PC-9 (cell line): ENCODE results near the gene GRID2. TPM values are rescaled to one million over a fixed set of nuclear protein-coding genes. Genes with fewer than 3 reads are reported as not detected.

ENCODE experiments used
- BruUV-seq: library from RNA; stranded (reverse); fragments of 400-500 nt; replicated peaks from 2 replicates; lab custom pipeline; 2021; lab: Mats Ljungman, UMichigan
- CTCF ChIA-PET: fragments of 300-600 bp; sonication (Branson Sonifier 250); formaldehyde crosslinking; loops from one replicate; lab custom pipeline; 2022; ENCODE audit warnings: antibody characterized with exemption; lab: Charles Lee
- POLR2A ChIA-PET: fragments of 300-600 bp; sonication (Branson Sonifier 250); formaldehyde crosslinking; loops from one replicate; lab custom pipeline; 2022; ENCODE audit warnings: antibody characterized with exemption; ENCODE audit not compliant: unreplicated experiment; lab: Charles Lee
- DNase-seq, 2 experiments: peaks; one replicate each; pipeline versions ENCODE4 v3.0.0 to v3.0.0-alpha.2; 2015 to 2022; ENCODE audit warnings: mixed read lengths in 1 of 2
- H2AFZ ChIP-seq: fragments of 200-600 bp; sonication (generic); 2 replicates; pipeline ENCODE4 v1.8.1; 2017; ENCODE audit warnings: antibody characterized with exemption
- H3F3A ChIP-seq: fragments of 200-600 bp; sonication (generic); 2 replicates; pipeline ENCODE4 v1.8.1; 2017; ENCODE audit warnings: antibody characterized with exemption, mild to moderate bottlenecking, low read depth; ENCODE audit not compliant: insufficient read depth
- H3K27ac ChIP-seq: fragments of 200-600 bp; sonication (generic); 2 replicates; pipeline ENCODE4 v1.6.1; 2016; ENCODE audit warnings: mixed run types
- H3K27me3 ChIP-seq: fragments of 200-600 bp; sonication (generic); 2 replicates; pipeline ENCODE4 v1.6.1; 2016; ENCODE audit warnings: low read depth, mixed run types; ENCODE audit not compliant: insufficient read depth
- H3K36me3 ChIP-seq: fragments of 200-600 bp; sonication (generic); 2 replicates; pipeline ENCODE4 v1.6.1; 2016; ENCODE audit warnings: low read depth, mixed run types
- H3K4me1 ChIP-seq: fragments of 200-600 bp; sonication (generic); replicated peaks from 2 replicates; pipeline ENCODE4 v1.6.1; 2016; ENCODE audit warnings: mixed run types; ENCODE audit not compliant: insufficient read depth
- H3K4me2 ChIP-seq: fragments of 200-600 bp; sonication (generic); 2 replicates; pipeline ENCODE4 v1.6.1; 2017; ENCODE audit warnings: mixed run types
- H3K4me3 ChIP-seq: fragments of 200-600 bp; sonication (generic); 2 replicates; pipeline ENCODE4 v1.6.1; 2016; ENCODE audit warnings: mixed run types
- H3K79me2 ChIP-seq: fragments of 200-600 bp; sonication (generic); 2 replicates; pipeline ENCODE4 v1.6.1; 2017; ENCODE audit warnings: low read depth, mixed run types
- H3K9me2 ChIP-seq: fragments of 200-600 bp; sonication (generic); 2 replicates; pipeline ENCODE4 v1.8.1; 2017; ENCODE audit warnings: mild to moderate bottlenecking; ENCODE audit not compliant: insufficient read depth
- H3K9me3 ChIP-seq: fragments of 200-600 bp; sonication (generic); 2 replicates; pipeline ENCODE4 v1.8.1; 2016; ENCODE audit warnings: low read depth; ENCODE audit not compliant: insufficient read depth
- H4K20me1 ChIP-seq: fragments of 200-600 bp; sonication (generic); 2 replicates; pipeline ENCODE4 v1.8.1; 2017; ENCODE audit not compliant: insufficient read depth
- EZH2 ChIP-seq: fragments of 200-600 bp; sonication (generic); IDR thresholded peaks from 2 replicates; pipeline ENCODE4 v1.8.0; 2017; ENCODE audit warnings: antibody characterized with exemption, low read depth
- intact Hi-C: fragments of 100-400 bp; cut with micrococcal nuclease; formaldehyde crosslinking; loops from one replicate; pipeline ENCODE4 v1.10.0; 2022; ENCODE audit not compliant: unreplicated experiment
- total RNA-seq: library from RNA; stranded (reverse); gene quantifications from 2 replicates; pipeline ENCODE4 v1.2.3, GENCODE V29; 2021
- TF ChIP-seq, protein P1 (sequence below): fragments of 200-600 bp; sonication (generic); conservative IDR thresholded peaks from 2 replicates; pipeline ENCODE4 v1.6.1; 2017; ENCODE audit warnings: mixed run types, antibody characterized with exemption, mild to moderate bottlenecking, moderate library complexity

Gene GRID2
- total RNA-seq, 1 experiment from 2014 or later, result not detected

DNA sequence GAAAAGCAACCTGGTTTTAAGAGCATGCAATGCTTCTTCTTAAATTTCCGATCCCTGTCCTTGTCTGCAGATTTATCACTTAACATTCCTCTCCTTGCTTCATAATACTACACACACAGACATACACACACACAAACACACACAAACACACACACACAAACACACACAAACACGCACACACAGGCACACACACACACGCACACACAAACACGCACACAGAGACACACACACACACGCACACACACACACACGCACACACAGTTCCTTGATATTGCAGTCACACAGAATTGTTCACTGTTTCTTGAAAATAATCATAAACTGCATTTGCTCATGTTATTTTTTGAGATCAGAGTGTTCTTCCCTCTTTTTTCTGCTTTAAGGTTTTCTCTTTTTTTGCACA, 1066.5 kb downstream of the GRID2 start:
- H3F3A ChIP-seq, result no peaks in the 10 kb centered on the region
- ChIA-PET CTCF (no interaction called here), POLR2A (no interaction called here)
- no peak overlapping the region for H3K27ac ChIP-seq
- no peak overlapping the region for H2AFZ ChIP-seq
- H3K9me3 ChIP-seq, result no peaks in the 10 kb centered on the region
- H3K27me3 ChIP-seq, result no peaks in the 10 kb centered on the region
- no peak for DNase-seq
- TF ChIP-seq, protein P1, sequence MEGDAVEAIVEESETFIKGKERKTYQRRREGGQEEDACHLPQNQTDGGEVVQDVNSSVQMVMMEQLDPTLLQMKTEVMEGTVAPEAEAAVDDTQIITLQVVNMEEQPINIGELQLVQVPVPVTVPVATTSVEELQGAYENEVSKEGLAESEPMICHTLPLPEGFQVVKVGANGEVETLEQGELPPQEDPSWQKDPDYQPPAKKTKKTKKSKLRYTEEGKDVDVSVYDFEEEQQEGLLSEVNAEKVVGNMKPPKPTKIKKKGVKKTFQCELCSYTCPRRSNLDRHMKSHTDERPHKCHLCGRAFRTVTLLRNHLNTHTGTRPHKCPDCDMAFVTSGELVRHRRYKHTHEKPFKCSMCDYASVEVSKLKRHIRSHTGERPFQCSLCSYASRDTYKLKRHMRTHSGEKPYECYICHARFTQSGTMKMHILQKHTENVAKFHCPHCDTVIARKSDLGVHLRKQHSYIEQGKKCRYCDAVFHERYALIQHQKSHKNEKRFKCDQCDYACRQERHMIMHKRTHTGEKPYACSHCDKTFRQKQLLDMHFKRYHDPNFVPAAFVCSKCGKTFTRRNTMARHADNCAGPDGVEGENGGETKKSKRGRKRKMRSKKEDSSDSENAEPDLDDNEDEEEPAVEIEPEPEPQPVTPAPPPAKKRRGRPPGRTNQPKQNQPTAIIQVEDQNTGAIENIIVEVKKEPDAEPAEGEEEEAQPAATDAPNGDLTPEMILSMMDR, result no peak
- TF ChIP-seq EZH2, result no peak
- no peak overlapping the region for H3K4me2 ChIP-seq
- BruUV-seq, result no TSS peak
- H3K79me2 ChIP-seq, result no peaks in the 10 kb centered on the region
- H3K9me2 ChIP-seq, result no peaks in the 10 kb centered on the region
- H3K4me1 ChIP-seq, result no peaks in the 10 kb centered on the region
- H4K20me1 ChIP-seq, result no peaks in the 10 kb centered on the region
- no peak overlapping the region for H3K4me3 ChIP-seq
- intact Hi-C loops, result no loop called here
- no peaks in the 10 kb centered on the region for H3K36me3 ChIP-seq

DNA sequence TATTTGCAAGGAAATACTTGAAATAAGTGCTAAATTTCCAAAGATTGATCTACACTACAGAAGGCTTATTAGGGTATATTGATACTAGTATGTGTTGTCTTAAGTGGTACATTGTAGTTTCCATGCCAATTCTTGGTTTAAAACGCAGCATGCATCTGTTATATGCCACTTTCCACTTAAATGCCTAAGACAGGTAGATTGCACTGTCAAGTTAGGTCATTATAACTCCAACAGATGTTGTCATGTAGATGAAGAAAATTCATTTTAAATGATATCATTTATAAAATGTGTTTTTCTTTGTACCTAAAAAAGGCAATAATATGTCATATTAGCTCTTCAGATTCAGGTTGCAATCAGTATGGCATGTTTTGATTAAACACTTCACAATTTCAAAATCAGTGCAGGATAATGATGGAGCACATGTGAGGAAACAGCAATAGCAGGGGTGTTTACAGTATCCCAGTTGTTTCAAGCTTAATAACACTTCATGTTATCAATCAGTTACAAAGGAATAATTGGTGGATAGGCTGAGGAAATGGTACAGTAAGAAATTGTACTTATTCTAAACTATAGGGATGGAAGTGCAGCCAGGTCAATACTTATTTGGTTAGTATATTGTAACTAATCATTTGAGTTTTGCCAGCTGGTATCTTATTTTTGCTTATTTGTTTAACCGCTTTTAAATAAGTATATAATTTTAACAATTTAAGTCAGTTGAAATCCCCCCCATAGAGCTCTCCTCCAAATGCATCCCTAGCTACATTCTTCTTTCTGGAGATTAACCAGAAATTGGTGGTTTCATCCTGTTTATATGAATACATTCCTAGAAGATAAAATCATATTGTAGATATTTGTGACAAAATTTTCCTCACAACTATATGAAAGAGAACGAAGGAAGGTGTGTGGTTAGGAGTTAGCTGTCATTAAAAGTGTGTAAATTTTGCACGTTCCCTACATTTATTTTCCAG, 1070.4 kb downstream of the GRID2 start:
- H3K27ac ChIP-seq, result no peak overlapping the region
- no peak overlapping the region for H3K4me3 ChIP-seq
- H2AFZ ChIP-seq, result no peak overlapping the region
- no TSS peak for BruUV-seq
- POLR2A ChIA-PET, result no interaction called here
- no peaks in the 10 kb centered on the region for H3K9me3 ChIP-seq
- H4K20me1 ChIP-seq, result no peaks in the 10 kb centered on the region
- no peak overlapping the region for H3K4me2 ChIP-seq
- CTCF ChIA-PET, result no interaction called here
- no peaks in the 10 kb centered on the region for H3K9me2 ChIP-seq
- no peak for DNase-seq
- H3K36me3 ChIP-seq, result no peaks in the 10 kb centered on the region
- no peaks in the 10 kb centered on the region for H3K27me3 ChIP-seq
- TF ChIP-seq EZH2, result no peak
- TF ChIP-seq, protein P1, result no peak
- H3F3A ChIP-seq, result no peaks in the 10 kb centered on the region
- H3K79me2 ChIP-seq, result no peaks in the 10 kb centered on the region
- intact Hi-C loops, result no loop called here
- no peaks in the 10 kb centered on the region for H3K4me1 ChIP-seq

DNA sequence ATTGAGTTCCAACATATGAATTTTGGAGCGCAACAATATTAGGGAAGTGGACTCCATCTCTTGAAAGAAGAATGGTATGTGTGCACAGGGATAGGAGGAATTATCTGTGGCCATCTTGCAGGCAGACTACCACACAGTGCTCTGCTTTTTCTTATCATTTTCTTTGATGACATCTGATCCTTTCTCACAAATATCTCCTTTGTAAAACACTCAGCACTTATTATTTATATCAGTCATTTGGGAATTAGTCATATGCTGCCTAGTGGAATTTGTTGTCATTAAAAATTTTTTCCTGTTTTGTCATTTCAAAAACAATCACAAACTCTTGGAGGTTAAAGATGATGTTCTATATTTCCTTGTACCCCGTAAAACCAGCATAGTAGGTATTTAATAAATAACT, 1080.5 kb downstream of the GRID2 start:
- no peak overlapping the region for H2AFZ ChIP-seq
- no peak overlapping the region for H3K27ac ChIP-seq
- intact Hi-C loops, result no loop called here
- no peaks in the 10 kb centered on the region for H3K27me3 ChIP-seq
- no TSS peak for BruUV-seq
- no peaks in the 10 kb centered on the region for H3K9me3 ChIP-seq
- ChIA-PET CTCF (no interaction called here), POLR2A (no interaction called here)
- no peaks in the 10 kb centered on the region for H3K36me3 ChIP-seq
- H4K20me1 ChIP-seq, result no peaks in the 10 kb centered on the region
- H3K79me2 ChIP-seq, result no peaks in the 10 kb centered on the region
- no peaks in the 10 kb centered on the region for H3F3A ChIP-seq
- H3K4me3 ChIP-seq, result no peak overlapping the region
- no peaks in the 10 kb centered on the region for H3K4me1 ChIP-seq
- TF ChIP-seq, protein P1, result no peak
- no peak for TF ChIP-seq EZH2
- H3K4me2 ChIP-seq, result no peak overlapping the region
- no peaks in the 10 kb centered on the region for H3K9me2 ChIP-seq
- DNase-seq, result no peak
